ENCODE data around the gene CARMIL1. TPM values are rescaled to one million over a fixed set of nuclear protein-coding genes. Genes with fewer than 3 reads are reported as not detected.

Gene CARMIL1
- total RNA-seq, 1 experiment from 2014 or later: 0.43 TPM

DNA sequence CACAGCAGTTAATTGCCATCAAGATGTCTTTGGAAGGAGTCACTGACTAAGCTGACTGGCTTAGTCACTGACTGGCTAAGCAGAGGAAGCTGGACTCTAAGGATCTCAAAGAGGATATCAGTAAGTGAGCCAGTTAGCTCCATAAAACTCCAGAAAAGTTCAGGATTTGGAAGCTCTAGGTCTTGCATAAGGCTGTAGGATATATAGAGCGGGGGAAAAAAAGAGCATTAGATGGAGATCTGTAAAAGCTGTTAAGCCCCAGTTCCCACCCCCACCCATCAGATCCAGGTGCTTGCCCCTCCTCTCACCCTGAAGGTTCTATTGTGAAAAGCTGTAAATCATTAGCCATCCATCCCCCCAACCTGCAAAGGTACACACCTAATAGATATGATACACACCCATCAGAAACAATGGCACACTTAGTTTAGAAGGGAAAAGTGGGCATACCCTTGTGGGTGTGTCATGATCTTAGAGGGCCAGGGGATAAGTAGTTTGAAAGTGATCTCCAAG is 32.2 kb downstream of the CARMIL1 start:
- H3K27me3 ChIP-seq: no peaks in the 10 kb centered on the region
- no peak overlapping the region for H3K27ac ChIP-seq
- no peaks in the 10 kb centered on the region for H3K4me1 ChIP-seq
- DNase-seq: no peak
- no peaks in the 10 kb centered on the region for H3K36me3 ChIP-seq
- no peaks in the 10 kb centered on the region for H3K9me3 ChIP-seq (replicated peaks)
- H3K4me3 ChIP-seq: no peak overlapping the region

DNA sequence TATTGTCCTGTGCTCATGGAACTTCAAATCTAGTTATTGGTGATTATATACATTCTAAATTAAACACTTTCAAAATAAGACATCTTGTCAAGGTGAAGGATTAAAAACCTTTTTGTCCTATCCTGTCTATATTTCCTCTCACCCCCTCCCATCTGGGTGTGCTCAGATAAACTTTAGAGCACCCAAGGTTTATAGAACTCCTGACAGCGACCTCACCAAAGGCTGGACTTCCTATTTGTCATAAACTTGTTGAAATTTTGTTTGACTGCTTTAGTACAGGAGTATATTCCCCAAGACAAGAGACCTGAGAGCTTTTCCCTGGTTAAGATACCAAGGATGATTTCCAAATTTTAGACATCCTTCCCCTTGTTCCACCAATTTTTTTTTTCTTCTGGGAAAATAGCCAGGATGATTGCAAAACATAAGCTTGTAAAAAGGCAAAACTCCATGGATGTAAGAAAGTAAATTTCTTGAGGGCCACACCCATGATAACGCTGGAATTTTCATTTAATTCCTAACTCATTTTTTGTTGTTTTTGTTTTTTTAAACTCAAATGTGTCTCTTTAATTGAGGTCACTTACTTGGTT is 33.0 kb downstream of the CARMIL1 start:
- DNase-seq: no peak
- Histone ChIP-seq H3K9me3 (replicated peaks) (no peaks in the 10 kb centered on the region), H3K27me3 (no peaks in the 10 kb centered on the region), H3K36me3 (no peaks in the 10 kb centered on the region), H3K4me3 (no peak overlapping the region), H3K4me1 (no peaks in the 10 kb centered on the region), H3K27ac (no peak overlapping the region)

DNA sequence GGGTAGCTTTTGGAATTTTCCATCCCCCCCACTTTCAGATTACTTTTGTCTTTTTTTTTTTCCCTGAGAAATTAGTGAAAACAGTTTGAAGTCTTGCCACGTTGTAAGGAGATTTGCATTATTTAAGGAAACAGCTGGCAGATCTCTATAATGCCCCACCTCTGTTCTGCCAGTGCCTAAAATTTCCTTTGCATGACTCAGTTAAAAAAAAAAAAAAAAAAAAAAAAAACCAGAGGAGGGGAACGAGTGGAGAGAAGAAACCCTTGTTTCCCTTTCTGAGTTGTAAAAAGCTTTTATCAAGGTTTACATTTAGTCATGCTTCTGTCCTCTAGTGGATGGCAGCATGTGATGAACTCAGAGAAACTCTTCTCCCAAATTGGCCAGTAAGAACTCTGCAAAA is 33.5 kb downstream of the CARMIL1 start:
- no peak overlapping the region for H3K27ac ChIP-seq
- peak in 1 of 2 experiments; percentile 16 for DNase-seq
- H3K36me3 ChIP-seq: no peaks in the 10 kb centered on the region
- H3K9me3 ChIP-seq (replicated peaks): no peaks in the 10 kb centered on the region
- no peaks in the 10 kb centered on the region for H3K4me1 ChIP-seq
- no peak overlapping the region for H3K4me3 ChIP-seq
- H3K27me3 ChIP-seq: no peaks in the 10 kb centered on the region

DNA sequence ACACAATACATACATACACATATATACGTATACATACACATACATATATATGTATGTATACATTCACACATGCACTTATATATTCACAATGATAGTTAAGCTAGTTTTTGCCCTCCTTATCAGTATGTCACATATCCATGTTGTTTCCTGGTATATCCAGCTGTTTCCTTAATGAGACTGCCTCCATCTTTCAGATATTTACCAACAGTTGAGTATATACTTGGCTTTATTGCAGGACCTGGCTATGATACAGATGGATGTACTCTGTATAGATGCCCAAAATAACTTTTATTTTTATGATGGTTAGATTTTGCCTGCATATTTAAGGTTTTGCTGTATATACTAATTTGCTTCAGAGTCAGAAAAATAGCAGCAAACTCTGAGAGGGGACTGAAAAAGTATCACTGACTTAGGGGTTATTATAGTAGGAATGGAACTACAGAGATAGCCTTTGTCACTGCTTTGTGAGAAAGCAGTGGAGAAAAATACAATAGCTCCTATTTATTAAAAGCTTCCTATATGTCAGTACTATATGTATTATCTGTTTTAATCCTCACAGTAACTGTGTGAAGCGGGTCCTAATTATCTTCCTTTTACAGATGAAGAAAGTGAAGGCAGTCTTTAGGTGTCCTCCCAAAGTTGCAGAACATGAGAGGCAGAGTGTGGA is 35.5 kb downstream of the CARMIL1 start:
- H3K27ac ChIP-seq: no peak overlapping the region
- no peaks in the 10 kb centered on the region for H3K9me3 ChIP-seq (replicated peaks)
- H3K4me3 ChIP-seq: no peak overlapping the region
- H3K36me3 ChIP-seq: no peaks in the 10 kb centered on the region
- no peak for DNase-seq
- H3K27me3 ChIP-seq: no peaks in the 10 kb centered on the region
- no peaks in the 10 kb centered on the region for H3K4me1 ChIP-seq

DNA sequence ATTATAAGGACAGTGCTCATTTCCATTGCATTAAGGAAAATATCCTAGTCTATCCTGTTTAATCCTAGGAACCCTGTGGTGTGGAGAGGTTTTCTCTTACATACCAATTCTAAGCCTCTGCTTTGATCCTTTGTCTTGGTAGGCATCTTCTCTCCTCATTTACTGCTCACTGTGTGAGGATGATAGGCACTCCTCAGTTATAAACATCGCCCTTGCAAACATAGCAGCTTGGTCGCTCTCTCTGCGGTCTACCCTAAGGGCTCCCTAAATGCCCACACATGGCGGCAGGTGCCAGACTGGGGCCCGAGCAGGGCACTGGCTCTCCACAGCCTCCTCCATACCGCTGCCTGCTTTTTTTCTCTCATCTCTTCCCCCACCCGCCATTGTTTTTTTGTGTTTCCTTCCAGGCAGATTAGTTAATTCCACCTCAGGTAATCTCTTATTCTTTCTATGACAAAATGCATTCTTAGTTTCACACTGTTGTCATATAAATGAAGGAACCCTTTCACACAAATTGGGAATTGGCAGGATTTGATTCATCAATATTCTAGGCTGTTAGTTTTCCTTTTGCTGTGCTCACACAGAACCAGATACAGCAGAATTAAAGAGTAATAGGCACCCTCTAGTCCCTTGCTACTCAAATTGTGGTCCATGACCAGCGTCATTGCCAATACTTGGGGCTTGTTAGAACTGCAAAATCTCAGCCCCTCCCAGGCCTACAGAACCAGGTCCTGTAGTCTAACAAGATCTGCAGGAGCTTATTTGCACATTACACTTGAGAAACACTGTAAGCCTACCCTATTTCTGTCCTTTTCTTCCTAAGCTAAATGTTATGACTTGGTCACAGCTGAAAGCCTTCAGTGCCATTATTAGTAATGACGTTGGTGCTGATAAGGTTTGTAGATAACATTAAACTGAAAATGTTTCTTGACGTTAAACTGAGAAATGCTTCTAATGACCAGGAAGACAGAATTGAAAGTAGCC is 36.3 kb downstream of the CARMIL1 start:
- Histone ChIP-seq H3K4me3 (no peak overlapping the region), H3K27ac (no peak overlapping the region), H3K4me1 (no peaks in the 10 kb centered on the region), H3K9me3 (replicated peaks) (no peaks in the 10 kb centered on the region), H3K27me3 (no peaks in the 10 kb centered on the region), H3K36me3 (no peaks in the 10 kb centered on the region)
- no peak for DNase-seq

DNA sequence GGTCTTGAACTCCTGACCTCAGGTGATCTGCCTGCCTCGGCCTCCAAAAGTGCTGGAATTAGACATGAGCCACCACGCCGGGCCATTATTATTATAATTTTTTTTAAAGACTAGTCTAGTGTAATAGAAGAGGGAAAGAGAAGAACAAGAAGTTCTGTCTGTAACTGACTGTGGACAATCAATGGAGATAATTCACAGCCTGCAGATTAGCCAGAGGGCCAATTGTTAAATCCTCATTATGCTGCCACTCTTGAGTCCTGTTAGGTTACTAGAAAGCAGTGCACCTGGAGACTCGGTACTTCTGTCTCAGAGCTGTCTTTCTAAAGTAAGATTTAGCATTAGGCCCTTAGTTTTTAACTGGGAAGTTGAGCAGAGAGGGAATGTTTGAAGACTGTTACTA is 37.5 kb downstream of the CARMIL1 start:
- Histone ChIP-seq H3K4me3 (no peak overlapping the region), H3K9me3 (replicated peaks) (no peaks in the 10 kb centered on the region), H3K4me1 (no peaks in the 10 kb centered on the region), H3K27ac (no peak overlapping the region), H3K36me3 (no peaks in the 10 kb centered on the region), H3K27me3 (no peaks in the 10 kb centered on the region)
- DNase-seq: no peak

DNA sequence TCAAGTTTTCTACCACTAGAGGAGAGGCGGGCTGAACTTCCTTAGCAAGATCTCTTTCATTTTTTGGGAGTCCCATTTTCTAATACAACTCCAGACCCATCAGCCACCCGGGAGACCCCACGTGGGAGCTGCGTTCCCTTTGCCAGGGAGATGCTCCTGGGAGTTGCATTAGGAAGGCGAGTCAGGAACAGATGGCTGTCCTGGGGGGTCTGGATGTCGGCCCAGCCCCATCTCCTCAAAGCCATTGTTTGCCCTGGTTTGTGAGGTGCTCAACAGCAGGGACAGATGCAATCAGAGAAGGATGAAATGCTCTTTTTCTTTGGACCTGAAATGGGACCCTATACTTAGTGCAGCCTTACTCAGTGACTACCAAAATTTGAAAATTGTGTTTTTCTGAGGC is 39.4 kb downstream of the CARMIL1 start:
- no peaks in the 10 kb centered on the region for H3K36me3 ChIP-seq
- H3K9me3 ChIP-seq (replicated peaks): no peaks in the 10 kb centered on the region
- H3K4me3 ChIP-seq: no peak overlapping the region
- H3K27me3 ChIP-seq: no peaks in the 10 kb centered on the region
- H3K4me1 ChIP-seq: no peaks in the 10 kb centered on the region
- no peak for DNase-seq
- H3K27ac ChIP-seq: no peak overlapping the region

DNA sequence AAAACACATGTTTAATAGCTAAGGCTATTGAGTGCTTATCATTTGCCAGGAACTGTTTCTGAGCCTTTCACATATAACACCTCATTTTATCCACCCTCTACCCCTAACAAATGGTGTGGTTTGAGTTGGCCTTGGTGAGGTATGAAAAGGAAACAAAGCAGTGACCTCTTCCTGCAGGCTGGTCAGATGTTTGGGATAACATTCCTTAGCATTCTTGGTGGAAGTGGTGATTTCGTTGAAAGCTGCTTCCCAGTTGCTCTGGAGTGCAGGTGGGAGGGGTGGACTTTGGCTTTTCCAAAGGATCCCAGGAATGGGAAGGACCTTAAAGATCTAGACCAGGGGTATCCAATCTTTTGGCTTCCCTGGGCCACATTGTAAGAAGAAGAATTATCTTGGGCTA is 41.3 kb downstream of the CARMIL1 start:
- Histone ChIP-seq H3K27me3 (no peaks in the 10 kb centered on the region), H3K27ac (no peak overlapping the region), H3K36me3 (no peaks in the 10 kb centered on the region), H3K4me1 (no peaks in the 10 kb centered on the region), H3K9me3 (replicated peaks) (no peaks in the 10 kb centered on the region), H3K4me3 (no peak overlapping the region)
- no peak for DNase-seq

DNA sequence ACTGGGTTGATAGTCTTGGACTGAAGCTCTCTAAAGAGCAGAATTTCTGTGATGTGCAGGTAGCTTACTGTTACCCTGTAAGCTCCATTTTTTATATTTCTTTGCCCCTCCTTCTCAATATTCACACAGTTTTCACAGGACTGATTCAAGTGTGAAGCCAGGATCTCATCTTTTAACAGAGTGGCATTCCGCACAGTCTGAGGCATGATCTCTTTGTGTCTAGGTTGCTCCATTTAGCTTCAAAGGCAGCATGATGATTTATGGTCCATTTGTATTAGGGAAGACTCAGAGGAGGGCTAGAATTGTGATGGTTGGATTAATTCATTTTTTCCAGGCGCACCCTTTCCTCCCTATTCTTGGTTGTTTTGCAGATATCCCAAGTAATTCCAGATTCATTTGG is 43.5 kb downstream of the CARMIL1 start:
- H3K27ac ChIP-seq: no peak overlapping the region
- DNase-seq: no peak
- H3K4me3 ChIP-seq: no peak overlapping the region
- H3K4me1 ChIP-seq: no peaks in the 10 kb centered on the region
- no peaks in the 10 kb centered on the region for H3K36me3 ChIP-seq
- no peaks in the 10 kb centered on the region for H3K27me3 ChIP-seq
- no peaks in the 10 kb centered on the region for H3K9me3 ChIP-seq (replicated peaks)

DNA sequence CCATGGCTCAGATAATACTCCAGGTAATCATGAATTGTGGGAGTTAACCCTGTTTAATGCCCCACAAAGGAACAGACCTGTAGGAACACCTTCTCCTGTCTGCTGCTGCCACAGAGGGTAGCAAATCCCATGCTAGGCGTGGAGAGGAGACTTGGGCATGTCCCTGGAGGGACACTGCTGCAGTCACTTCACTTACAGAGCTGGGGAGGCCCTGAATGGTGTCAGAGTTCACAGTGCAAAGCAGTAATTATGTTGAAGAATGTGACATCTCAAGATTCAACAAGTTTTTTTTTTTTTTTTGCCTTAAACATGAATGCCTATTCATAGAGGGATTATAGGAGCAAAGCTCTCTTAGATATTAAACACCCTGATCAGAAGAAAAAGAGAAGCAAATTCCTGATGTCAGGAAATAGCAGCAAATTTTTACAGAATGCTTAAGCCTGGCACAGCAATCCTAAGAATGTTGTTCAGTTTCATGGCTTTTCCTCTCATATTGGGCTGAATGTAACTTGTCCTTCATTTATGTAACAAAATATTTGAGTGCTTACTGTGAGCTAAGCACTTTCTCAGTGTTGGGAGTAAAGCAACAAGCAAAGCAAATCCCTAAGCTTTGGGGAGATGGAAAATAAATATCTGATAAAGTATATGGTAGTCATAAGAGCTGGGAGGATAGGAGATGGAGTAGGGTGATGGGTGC is 45.0 kb downstream of the CARMIL1 start:
- Histone ChIP-seq H3K9me3 (replicated peaks) (no peaks in the 10 kb centered on the region), H3K36me3 (no peaks in the 10 kb centered on the region), H3K4me1 (no peaks in the 10 kb centered on the region)

DNA sequence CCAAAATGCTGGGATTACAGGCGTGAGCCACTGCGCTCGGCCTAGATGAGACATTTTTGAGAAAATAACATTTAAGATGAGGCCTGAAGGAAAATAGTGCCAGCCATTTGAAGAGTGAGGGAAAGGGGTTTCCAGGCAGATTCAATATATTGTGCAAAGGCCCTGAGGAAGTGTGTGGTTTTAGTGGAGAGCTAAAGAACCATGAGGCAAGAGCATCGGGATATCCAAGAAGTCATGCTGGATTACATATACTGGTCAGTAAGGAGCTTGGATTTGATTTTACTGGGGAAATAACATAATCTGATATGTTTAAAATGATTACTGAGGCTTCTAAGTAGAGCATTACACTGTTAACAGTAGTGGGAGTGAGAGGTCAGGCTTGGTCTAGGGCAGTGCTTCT is 47.0 kb downstream of the CARMIL1 start:
- H3K4me3 ChIP-seq: no peak overlapping the region
- H3K27me3 ChIP-seq: no peaks in the 10 kb centered on the region
- H3K9me3 ChIP-seq (replicated peaks): no peaks in the 10 kb centered on the region
- no peak for DNase-seq
- no peak overlapping the region for H3K27ac ChIP-seq
- no peaks in the 10 kb centered on the region for H3K4me1 ChIP-seq
- H3K36me3 ChIP-seq: no peaks in the 10 kb centered on the region

More for the DNA sequence above, 45.0 kb downstream of the CARMIL1 start:
- H3K27me3 ChIP-seq: no peaks in the 10 kb centered on the region
- no peak overlapping the region for H3K27ac ChIP-seq
- H3K4me3 ChIP-seq: no peak overlapping the region
- DNase-seq: no peak

DNA sequence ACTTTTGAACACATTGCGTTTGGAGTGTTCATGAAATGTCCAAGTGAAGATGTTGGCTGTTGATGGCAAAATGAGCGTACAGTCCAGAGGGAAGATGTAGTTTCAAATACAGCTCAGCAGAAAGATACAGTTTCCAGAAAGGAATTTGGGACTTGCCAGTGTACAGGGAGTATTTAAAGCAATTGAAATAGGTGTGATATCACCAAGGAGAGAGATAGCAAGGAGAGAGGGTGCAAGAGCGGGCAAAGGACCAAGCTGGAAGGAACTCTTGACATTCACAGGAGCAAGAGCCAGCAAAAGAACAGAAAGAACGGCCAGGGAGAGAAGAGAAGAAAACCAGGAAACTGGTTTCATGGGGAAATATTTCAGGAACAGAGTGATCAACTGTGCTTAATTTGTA is 47.8 kb downstream of the CARMIL1 start:
- Histone ChIP-seq H3K9me3 (replicated peaks) (no peaks in the 10 kb centered on the region), H3K27ac (no peak overlapping the region), H3K27me3 (no peaks in the 10 kb centered on the region), H3K4me1 (no peaks in the 10 kb centered on the region), H3K4me3 (no peak overlapping the region), H3K36me3 (no peaks in the 10 kb centered on the region)
- no peak for DNase-seq

DNA sequence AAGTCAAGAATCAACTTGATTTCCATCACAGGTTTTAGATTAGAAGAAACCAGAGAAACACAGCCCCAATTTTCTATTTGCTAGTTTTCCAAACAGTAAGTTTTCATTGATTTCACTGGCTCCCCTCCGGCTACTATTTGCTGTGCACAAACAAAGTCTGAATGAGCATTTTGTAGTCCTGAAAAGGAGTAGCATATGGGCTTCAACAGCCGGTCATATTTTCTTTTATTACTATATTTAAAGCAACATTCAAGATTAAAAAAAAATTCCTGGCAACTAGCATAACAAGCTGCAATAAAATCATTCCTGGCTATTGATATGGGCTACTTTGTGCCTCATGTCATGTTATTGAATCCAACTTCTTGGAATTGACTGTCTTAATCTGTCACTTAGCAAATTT is 48.3 kb downstream of the CARMIL1 start:
- no peak for DNase-seq
- Histone ChIP-seq H3K4me3 (no peak overlapping the region), H3K9me3 (replicated peaks) (no peaks in the 10 kb centered on the region), H3K36me3 (no peaks in the 10 kb centered on the region), H3K4me1 (no peaks in the 10 kb centered on the region), H3K27me3 (no peaks in the 10 kb centered on the region), H3K27ac (no peak overlapping the region)

DNA sequence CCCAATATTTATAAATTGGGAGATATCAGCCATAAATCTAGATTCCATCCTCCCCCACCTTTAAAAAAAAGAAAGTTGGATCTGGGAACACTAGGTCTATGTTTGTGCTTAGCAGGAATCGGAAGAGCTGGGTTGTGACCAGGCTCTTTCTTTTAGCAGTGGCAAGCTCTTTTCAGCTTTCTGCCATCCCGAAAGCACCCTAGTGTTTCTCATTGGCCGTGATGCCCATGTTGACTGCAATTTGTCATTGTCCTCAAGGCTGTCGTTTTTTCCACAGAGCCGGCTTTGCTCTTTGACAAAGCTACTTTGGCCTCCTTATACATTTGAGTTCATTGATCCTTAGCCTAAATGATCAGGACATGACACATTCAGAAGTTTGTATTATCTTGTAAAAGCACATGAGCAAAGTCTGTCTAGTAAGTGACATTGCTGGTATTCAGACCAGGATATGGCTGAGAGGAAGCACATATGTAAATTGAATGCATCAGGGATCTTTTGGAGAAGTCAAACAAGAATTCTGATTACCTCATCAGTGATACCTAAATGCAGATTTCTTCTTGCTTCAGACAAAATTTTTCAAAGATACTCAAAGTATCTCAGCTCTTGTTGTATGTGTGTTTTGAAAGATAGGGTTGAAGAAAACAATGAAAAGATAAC is 50.1 kb downstream of the CARMIL1 start:
- H3K4me3 ChIP-seq: no peak overlapping the region
- H3K27me3 ChIP-seq: no peaks in the 10 kb centered on the region
- H3K4me1 ChIP-seq: no peaks in the 10 kb centered on the region
- no peaks in the 10 kb centered on the region for H3K36me3 ChIP-seq
- H3K9me3 ChIP-seq (replicated peaks): no peaks in the 10 kb centered on the region
- no peak overlapping the region for H3K27ac ChIP-seq
- DNase-seq: no peak
